Upper lobe of right lung (tissue), 1 donor: ENCODE data around the gene ROR2. TPM values are rescaled to one million over a fixed set of nuclear protein-coding genes. Genes with fewer than 3 reads are reported as not detected.
"Not testable (repeated sequence)": the region's sequence is repeated elsewhere in the genome, so short reads cannot be mapped to it uniquely, and the experiment has no call there.

Experiments
- ATAC-seq: fragments of 200-7000 bp; cut with Tn5 transposase; one replicate; pipeline ENCODE4 v1.9.1; 2020; ENCODE audit warnings: mild to moderate bottlenecking, moderate library complexity
- DNase-seq: peaks from one replicate; pipeline ENCODE4 v3.0.0-alpha.2; 2020
- H3K27ac ChIP-seq: fragments of 200-600 bp; one replicate; pipeline ENCODE4 v1.8.0; 2022
- H3K27me3 ChIP-seq: fragments of 200-600 bp; one replicate; pipeline ENCODE4 v1.8.0; 2022; ENCODE audit warnings: mild to moderate bottlenecking
- H3K36me3 ChIP-seq: fragments of 200-600 bp; one replicate; pipeline ENCODE4 v1.8.0; 2022
- H3K4me1 ChIP-seq: fragments of 200-600 bp; one replicate; pipeline ENCODE4 v1.8.0; 2022
- H3K4me3 ChIP-seq: fragments of 200-600 bp; one replicate; pipeline ENCODE4 v1.8.0; 2022; ENCODE audit warnings: mild to moderate bottlenecking
- H3K9me3 ChIP-seq: fragments of 200-600 bp; one replicate; pipeline ENCODE4 v1.8.0; 2022
- intact Hi-C: fragments of 100-400 bp; cut with DNase I; formaldehyde crosslinking; loops from one replicate; pipeline ENCODE4 v1.11.0; 2022
- total RNA-seq: library from RNA; stranded (reverse); fragmentation: NEBNext Ultra II Directional; extraction: Animal tissue kit (Norgen Biotek cat#: 25700); gene quantifications from one replicate; pipeline ENCODE4 v1.2.1, GENCODE V29; 2021
- TF ChIP-seq, protein P1 (sequence below): fragments of 200-600 bp; IDR thresholded peaks from one replicate; pipeline ENCODE4 v1.8.0; 2022; ENCODE audit warnings: antibody characterized with exemption
- donor health status: DM: no; HTN: yes; CAD: no; lungs with severe emphysema.

ROR2 gene
- total RNA-seq, 1 donor from 2014 or later: 5.5 TPM

DNA sequence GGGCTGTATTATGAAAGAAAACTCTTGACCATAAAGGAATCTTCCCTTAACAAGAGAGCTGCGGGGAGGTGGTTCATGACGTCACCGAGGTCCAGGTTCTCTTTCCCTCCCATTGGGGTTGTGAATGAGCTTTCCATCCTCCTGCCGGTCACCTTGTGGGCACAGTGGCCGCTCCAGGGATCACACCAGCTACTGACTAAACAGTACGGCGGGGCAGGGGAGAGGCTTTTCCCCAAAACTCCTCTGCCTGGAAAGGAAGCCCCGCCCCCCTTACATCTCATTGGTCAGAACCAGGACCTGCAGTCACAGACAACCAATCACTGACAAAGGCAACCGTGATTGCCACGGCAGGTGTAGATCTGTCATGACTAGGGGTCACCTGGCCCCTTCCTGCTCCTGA lies 35.6 kb downstream of the ROR2 start:
- no peaks in the 10 kb centered on the region for H3K9me3 ChIP-seq
- H3K4me1 ChIP-seq: no peaks in the 10 kb centered on the region
- DNase-seq (no peak), ATAC-seq (no peak)
- H3K4me3 ChIP-seq: no peak overlapping the region
- H3K27ac ChIP-seq: no peak overlapping the region
- no peaks in the 10 kb centered on the region for H3K36me3 ChIP-seq
- TF ChIP-seq, protein P1, sequence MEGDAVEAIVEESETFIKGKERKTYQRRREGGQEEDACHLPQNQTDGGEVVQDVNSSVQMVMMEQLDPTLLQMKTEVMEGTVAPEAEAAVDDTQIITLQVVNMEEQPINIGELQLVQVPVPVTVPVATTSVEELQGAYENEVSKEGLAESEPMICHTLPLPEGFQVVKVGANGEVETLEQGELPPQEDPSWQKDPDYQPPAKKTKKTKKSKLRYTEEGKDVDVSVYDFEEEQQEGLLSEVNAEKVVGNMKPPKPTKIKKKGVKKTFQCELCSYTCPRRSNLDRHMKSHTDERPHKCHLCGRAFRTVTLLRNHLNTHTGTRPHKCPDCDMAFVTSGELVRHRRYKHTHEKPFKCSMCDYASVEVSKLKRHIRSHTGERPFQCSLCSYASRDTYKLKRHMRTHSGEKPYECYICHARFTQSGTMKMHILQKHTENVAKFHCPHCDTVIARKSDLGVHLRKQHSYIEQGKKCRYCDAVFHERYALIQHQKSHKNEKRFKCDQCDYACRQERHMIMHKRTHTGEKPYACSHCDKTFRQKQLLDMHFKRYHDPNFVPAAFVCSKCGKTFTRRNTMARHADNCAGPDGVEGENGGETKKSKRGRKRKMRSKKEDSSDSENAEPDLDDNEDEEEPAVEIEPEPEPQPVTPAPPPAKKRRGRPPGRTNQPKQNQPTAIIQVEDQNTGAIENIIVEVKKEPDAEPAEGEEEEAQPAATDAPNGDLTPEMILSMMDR: no peak
- intact Hi-C loops: no loop called here
- no peaks in the 10 kb centered on the region for H3K27me3 ChIP-seq

DNA sequence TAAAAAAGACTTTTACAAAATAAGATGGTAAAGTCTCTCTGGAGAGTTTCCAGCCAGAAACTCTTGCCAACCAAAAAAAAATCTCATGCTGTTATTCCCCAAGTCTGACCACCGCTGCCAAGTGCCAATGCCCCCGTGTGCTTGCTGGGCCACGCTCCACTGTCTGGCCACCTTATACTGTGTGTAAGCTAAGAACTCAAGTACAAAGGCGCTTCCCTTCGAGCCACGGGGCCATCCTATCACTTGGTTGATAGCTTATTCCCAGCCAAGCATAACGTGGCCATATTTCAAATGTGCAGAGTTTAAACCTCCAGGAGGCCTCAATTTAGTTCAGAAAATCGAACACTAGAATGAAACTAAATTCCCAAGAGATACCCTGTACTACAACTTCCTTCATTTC lies 36.0 kb downstream of the ROR2 start:
- TF ChIP-seq, protein P1: no peak
- Histone ChIP-seq H3K9me3 (no peaks in the 10 kb centered on the region), H3K36me3 (no peaks in the 10 kb centered on the region), H3K4me3 (no peak overlapping the region), H3K27ac (no peak overlapping the region), H3K27me3 (no peaks in the 10 kb centered on the region), H3K4me1 (no peaks in the 10 kb centered on the region)
- ATAC-seq (no peak), DNase-seq (no peak)
- intact Hi-C loops: no loop called here

DNA sequence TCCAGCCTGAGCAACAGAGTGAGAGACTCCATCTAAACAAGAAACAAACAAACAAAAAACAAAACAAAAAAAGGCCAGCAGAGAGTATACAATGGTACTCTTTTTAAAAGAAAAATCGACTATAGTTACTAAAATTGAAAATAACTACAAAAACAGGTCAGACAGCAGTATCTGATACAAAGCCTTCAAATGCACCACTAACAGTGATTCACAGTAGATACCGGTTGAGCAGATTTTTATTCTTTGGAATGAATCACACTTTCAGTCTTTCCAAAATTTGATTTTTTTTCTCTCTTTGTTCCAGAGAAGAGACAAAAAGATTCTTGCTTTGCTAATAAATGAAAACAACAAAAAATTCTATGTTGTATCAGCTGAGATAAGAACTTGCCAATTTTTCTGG lies 36.9 kb downstream of the ROR2 start:
- intact Hi-C loops: no loop called here
- H3K9me3 ChIP-seq: no peaks in the 10 kb centered on the region
- DNase-seq (no peak), ATAC-seq (no peak)
- H3K27ac ChIP-seq: no peak overlapping the region
- TF ChIP-seq, protein P1: no peak
- H3K4me1 ChIP-seq: no peaks in the 10 kb centered on the region
- H3K36me3 ChIP-seq: no peaks in the 10 kb centered on the region
- H3K27me3 ChIP-seq: no peaks in the 10 kb centered on the region
- H3K4me3 ChIP-seq: no peak overlapping the region

DNA sequence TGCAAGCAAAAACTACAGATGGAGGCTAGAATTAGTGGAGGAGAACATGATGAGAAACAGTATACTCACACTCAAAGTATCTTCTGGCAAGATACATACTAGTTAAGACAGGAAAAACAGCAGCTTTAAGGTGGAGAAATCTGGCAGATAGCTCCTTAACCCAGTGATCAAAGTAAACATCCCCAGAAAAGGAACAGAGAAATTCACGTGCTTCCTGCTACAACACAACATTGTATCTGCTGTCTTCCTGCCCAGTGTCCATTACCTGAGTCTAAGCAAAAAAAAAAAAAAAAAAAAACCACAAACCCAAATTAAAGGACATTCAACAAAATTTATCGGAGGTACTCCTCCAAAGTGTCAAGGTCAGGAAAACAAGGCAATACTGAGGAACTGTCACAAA lies 38.4 kb downstream of the ROR2 start:
- intact Hi-C loops: no loop called here
- ATAC-seq: no peak
- Histone ChIP-seq H3K9me3 (no peaks in the 10 kb centered on the region), H3K36me3 (no peaks in the 10 kb centered on the region), H3K27ac (no peak overlapping the region), H3K27me3 (no peaks in the 10 kb centered on the region), H3K4me3 (no peak overlapping the region), H3K4me1 (no peaks in the 10 kb centered on the region)
- TF ChIP-seq, protein P1: no peak
- DNase-seq: no peak

DNA sequence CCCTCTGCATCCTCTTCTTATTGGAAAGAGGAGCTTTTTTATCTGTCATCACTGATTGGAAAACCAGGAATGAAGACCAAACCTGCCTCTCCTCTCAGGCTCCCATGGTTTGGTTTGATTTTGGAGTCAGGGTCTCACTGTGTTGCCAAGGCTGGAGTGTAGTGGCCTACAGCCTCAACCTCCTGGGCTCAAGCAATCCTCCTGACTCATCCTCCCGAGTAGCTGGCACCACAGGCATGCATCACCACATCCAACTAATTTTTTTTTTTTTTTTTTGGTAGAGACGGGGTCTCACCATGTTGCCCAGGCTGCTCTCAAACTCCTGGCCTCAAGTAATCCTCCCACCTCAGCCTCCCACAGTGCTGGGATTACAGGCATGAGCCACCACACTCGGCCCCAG lies 40.8 kb downstream of the ROR2 start:
- H3K4me1 ChIP-seq, intact Hi-C loops, H3K36me3 ChIP-seq, H3K27me3 ChIP-seq, H3K4me3 ChIP-seq, ATAC-seq, H3K9me3 ChIP-seq, DNase-seq, H3K27ac ChIP-seq: not testable (repeated sequence)

DNA sequence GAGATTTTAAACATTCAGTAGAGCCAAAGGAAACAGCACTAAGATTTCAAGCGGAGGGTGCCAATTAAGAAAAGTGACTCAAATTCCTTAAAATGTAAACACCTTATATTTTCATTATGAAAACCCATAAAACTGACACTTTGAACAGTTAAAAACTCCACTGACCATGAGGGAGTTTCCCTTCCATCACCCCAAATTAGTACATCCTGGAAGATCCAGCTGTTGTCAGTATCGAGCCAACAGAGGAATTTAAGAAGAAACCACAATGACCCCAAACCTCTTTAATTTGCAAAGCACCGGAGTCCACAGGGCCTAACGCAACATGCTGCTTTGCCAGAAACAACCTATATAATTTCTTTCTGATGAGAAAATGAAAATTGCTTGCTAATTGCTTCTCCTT lies 41.3 kb downstream of the ROR2 start:
- DNase-seq: no peak
- ATAC-seq: no peak
- no peak overlapping the region for H3K27ac ChIP-seq
- no peaks in the 10 kb centered on the region for H3K4me1 ChIP-seq
- no peaks in the 10 kb centered on the region for H3K36me3 ChIP-seq
- intact Hi-C loops: no loop called here
- no peaks in the 10 kb centered on the region for H3K27me3 ChIP-seq
- TF ChIP-seq, protein P1: no peak
- no peak overlapping the region for H3K4me3 ChIP-seq
- H3K9me3 ChIP-seq: no peaks in the 10 kb centered on the region
